CD14-positive monocyte (primary cell): Measurements from ENCODE around the gene VTI1A. TPM values are rescaled to one million over a fixed set of nuclear protein-coding genes. Genes with fewer than 3 reads are reported as not detected.

Experiments
- DNase-seq, 3 donors: peaks; one replicate each; pipeline ENCODE4 v3.0.0-alpha.2; 2011 to 2022
- H2AFZ ChIP-seq: 2 replicates; pipeline ENCODE4 v1.6.0; 2012; ENCODE audit warnings: mild to moderate bottlenecking, low read depth, low read length, inconsistent platforms; ENCODE audit not compliant: insufficient read depth, poor library complexity, severe bottlenecking
- H3K27ac ChIP-seq, 2 donors: 1 replicate in 1 of 2; 2 replicates in 1 of 2; pipeline ENCODE4 v1.5.1; 2012 to 2013; ENCODE audit warnings: low read length in 2 of 2, control low read depth in 1 of 2, inconsistent platforms in 1 of 2, low read depth in 1 of 2, mild to moderate bottlenecking in 1 of 2
- H3K27me3 ChIP-seq, 2 donors: one replicate each; pipeline versions ENCODE4 v1.6.0 to v1.6.1; 2011 to 2013; ENCODE audit warnings: low read length in 2 of 2; ENCODE audit not compliant: control insufficient read depth in 2 of 2, insufficient read depth in 2 of 2
- H3K36me3 ChIP-seq, 2 donors: replicated peaks in 1 of 2; 1 replicate in 1 of 2; 2 replicates in 1 of 2; pipeline versions ENCODE4 v1.5.1 to v1.6.1; 2012 to 2013; ENCODE audit warnings: low read length in 2 of 2, control low read depth in 1 of 2, inconsistent platforms in 1 of 2, mild to moderate bottlenecking in 1 of 2; ENCODE audit not compliant: insufficient read depth in 2 of 2, control insufficient read depth in 1 of 2
- H3K4me1 ChIP-seq, 2 donors: 1 replicate in 1 of 2; 2 replicates in 1 of 2; pipeline versions ENCODE4 v1.5.1 to v1.6.1; 2012 to 2013; ENCODE audit warnings: low read length in 2 of 2, control low read depth in 1 of 2, inconsistent platforms in 1 of 2, mild to moderate bottlenecking in 1 of 2, moderate library complexity in 1 of 2; ENCODE audit not compliant: insufficient read depth in 2 of 2, control insufficient read depth in 1 of 2
- H3K4me2 ChIP-seq: replicated peaks from 2 replicates; pipeline ENCODE3; 2012; ENCODE audit warnings: low read length, moderate library complexity, mild to moderate bottlenecking; ENCODE audit not compliant: poor library complexity, severe bottlenecking; ENCODE audit errors: extremely low read depth
- H3K4me3 ChIP-seq, 3 experiments: fragments of 200-600 bp in 1 of 3; sonication (generic) in 1 of 3; replicated peaks in 1 of 3; 1 replicate in 2 of 3; 2 replicates in 1 of 3; pipeline ENCODE4 v1.5.1; 2011 to 2013; ENCODE audit warnings: low read length in 3 of 3, mild to moderate bottlenecking in 3 of 3, control low read depth in 2 of 3, low read depth in 2 of 3, inconsistent platforms in 1 of 3, moderate library complexity in 1 of 3
- H3K79me2 ChIP-seq: 2 replicates; pipeline ENCODE4 v1.6.0; 2012; ENCODE audit warnings: mild to moderate bottlenecking, control low read depth, inconsistent platforms, low read length, moderate library complexity; ENCODE audit not compliant: insufficient read depth
- H3K9ac ChIP-seq: 2 replicates; pipeline ENCODE4 v1.6.0; 2017; ENCODE audit warnings: low read length, mild to moderate bottlenecking; ENCODE audit not compliant: insufficient read depth, poor library complexity, severe bottlenecking
- H3K9me3 ChIP-seq, 2 donors: replicated peaks in 1 of 2; 1 replicate in 1 of 2; 2 replicates in 1 of 2; pipeline versions ENCODE4 v1.5.1 to v1.6.1; 2012 to 2013; ENCODE audit warnings: low read length in 2 of 2, control low read depth in 1 of 2; ENCODE audit not compliant: control insufficient read depth in 1 of 2, insufficient read depth in 1 of 2
- H4K20me1 ChIP-seq: 2 replicates; pipeline ENCODE4 v1.6.0; 2012; ENCODE audit warnings: mild to moderate bottlenecking, low read length, control low read depth, moderate library complexity; ENCODE audit not compliant: insufficient read depth
- H3K27ac Mint-ChIP-seq, 7 donors: one replicate each; pipeline ENCODE4 v1.8.0; 2020; ENCODE audit warnings: mild to moderate bottlenecking in 7 of 7, mixed read lengths in 7 of 7, moderate library complexity in 6 of 7, inconsistent platforms in 2 of 7
- H3K27me3 Mint-ChIP-seq, 3 donors: one replicate each; pipeline ENCODE4 v1.8.0; 2021 to 2022; ENCODE audit warnings: low read depth in 3 of 3, mild to moderate bottlenecking in 3 of 3, mixed read lengths in 3 of 3, moderate library complexity in 3 of 3, inconsistent platforms in 1 of 3
- H3K36me3 Mint-ChIP-seq, 2 donors: one replicate each; pipeline ENCODE4 v1.8.0; 2020; ENCODE audit warnings: mixed read lengths in 2 of 2, inconsistent platforms in 1 of 2, mild to moderate bottlenecking in 1 of 2
- H3K4me1 Mint-ChIP-seq: one replicate; pipeline ENCODE4 v1.8.0; 2020; ENCODE audit warnings: mild to moderate bottlenecking, mixed read lengths
- H3K4me3 Mint-ChIP-seq, 2 donors: one replicate each; pipeline ENCODE4 v1.8.0; 2020; ENCODE audit warnings: mild to moderate bottlenecking in 2 of 2, mixed read lengths in 2 of 2, moderate library complexity in 1 of 2
- H3K9me3 Mint-ChIP-seq, 7 donors: one replicate each; pipeline ENCODE4 v1.8.0; 2020 to 2022; ENCODE audit warnings: mixed read lengths in 7 of 7, mild to moderate bottlenecking in 6 of 7, moderate library complexity in 6 of 7, inconsistent platforms in 2 of 7
- CTCF ChIP-seq: fragments of 200-600 bp; IDR thresholded peaks from one replicate; pipeline ENCODE4 v1.8.0; 2022; ENCODE audit warnings: antibody characterized with exemption, mild to moderate bottlenecking
- WGBS: methylation state at CpG from one replicate; pipeline ENCODE4 v1.1.5; 2013; ENCODE audit warnings: missing lambda C conversion rate; ENCODE audit not compliant: insufficient coverage; 5-methylcytosine and 5-hydroxymethylcytosine counted together
- intact Hi-C, 2 donors: fragments of 100-400 bp; cut with micrococcal nuclease; formaldehyde crosslinking; loops; one replicate each; pipeline versions ENCODE4 v1.15.0 to v1.15.1; 2023
- polyA plus RNA-seq, 3 donors: library from polyadenylated mRNA; depleted of rRNA in 1 of 3; unstranded in 2 of 3; stranded (reverse) in 1 of 3; fragments of 300-500 nt in 2 of 3; fragments of >200 nt in 1 of 3; fragmentation: Illumina TruSeq in 2 of 3; gene quantifications; 1 replicate in 2 of 3; 2 replicates in 1 of 3; pipeline ENCODE4 v1.2.3, GENCODE V29; 2012 to 2021

VTI1A gene
- polyA plus RNA-seq, 3 donors, result 23.6 to 25.4 (median 24.1) TPM

- no peak overlapping the region for H2AFZ ChIP-seq
- no peaks in the 10 kb centered on the region for H3K9me3 ChIP-seq
- DNase-seq, result peak in 1 of 3 donors; percentile 6
- Mint-ChIP-seq H3K4me1 (no peaks in the 10 kb centered on the region), H3K27me3 (no peaks in the 10 kb centered on the region), H3K36me3 (peaks cover 69 to 77% of the 10 kb centered on the region in 2 donors), H3K27ac (no peak overlapping the region), H3K9me3 (no peaks in the 10 kb centered on the region), H3K4me3 (no peak overlapping the region)
- H3K4me3 ChIP-seq, result no peak overlapping the region
- H3K4me1 ChIP-seq, result no peaks in the 10 kb centered on the region
- no peaks in the 10 kb centered on the region for H3K27me3 ChIP-seq
- no peaks in the 10 kb centered on the region for H4K20me1 ChIP-seq
- no peak overlapping the region for H3K4me2 ChIP-seq
- intact Hi-C loops, result loop anchor here in 1 of 2 donors (10.0 kb wide), 1 partner anchor 120 kb away; no protein-coding TSS in a partner anchor
- no peaks in the 10 kb centered on the region for H3K79me2 ChIP-seq
- no peak overlapping the region for H3K27ac ChIP-seq
- H3K36me3 ChIP-seq, result peaks cover 93 to 99% of the 10 kb centered on the region in 2 donors
- peak; percentile 55 for TF ChIP-seq CTCF
- WGBS, result no CpG with 5 or more reads among the region's 2 CpGs
- no peak overlapping the region for H3K9ac ChIP-seq
Observed at GRCh38 chr10:112434988-112435619, 11.9 kb upstream of the VTI1A start.

GRCh38 chr10:112438356-112438755 lies 8.7 kb upstream of the VTI1A start:
- no peak overlapping the region for H3K4me3 ChIP-seq
- H3K9me3 ChIP-seq, result no peaks in the 10 kb centered on the region
- H3K27me3 Mint-ChIP-seq, result no peaks in the 10 kb centered on the region
- H3K9me3 Mint-ChIP-seq, result no peaks in the 10 kb centered on the region
- intact Hi-C loops, result loop anchor here in 1 of 2 donors (10.0 kb wide), 1 partner anchor 124 kb away; no protein-coding TSS in a partner anchor
- no peak overlapping the region for H3K27ac ChIP-seq
- peaks cover 69 to 75% of the 10 kb centered on the region in 2 donors for H3K36me3 Mint-ChIP-seq
- H3K4me3 Mint-ChIP-seq, result no peak overlapping the region
- H3K36me3 ChIP-seq, result peaks cover 89 to 98% of the 10 kb centered on the region in 2 donors
- H3K27ac Mint-ChIP-seq, result no peak overlapping the region
- no peak overlapping the region for H3K9ac ChIP-seq
- no peaks in the 10 kb centered on the region for H3K27me3 ChIP-seq
- no peak overlapping the region for H3K4me2 ChIP-seq
- no peak for TF ChIP-seq CTCF
- no peaks in the 10 kb centered on the region for H3K4me1 Mint-ChIP-seq
- WGBS, result no CpG with 5 or more reads among the region's 4 CpGs
- no peaks in the 10 kb centered on the region for H3K4me1 ChIP-seq
- no peaks in the 10 kb centered on the region for H3K79me2 ChIP-seq
- no peak overlapping the region for H2AFZ ChIP-seq
- no peak for DNase-seq
- H4K20me1 ChIP-seq, result no peaks in the 10 kb centered on the region
